GM12878 (cell line): ENCODE measurements around the gene SNRPD2. TPM values are rescaled to one million over a fixed set of nuclear protein-coding genes. Genes with fewer than 3 reads are reported as not detected.

Experiments
- ATAC-seq: fragments of 200-7000 bp; cut with Tn5 transposase; 3 replicates; pipeline ENCODE4 v1.9.1; 2020; ENCODE audit warnings: mild to moderate bottlenecking, moderate library complexity
- BruUV-seq: library from RNA; stranded (reverse); fragments of 400-500 nt; replicated peaks from 2 replicates; lab custom pipeline; 2021; lab: Mats Ljungman, UMichigan
- CTCF ChIA-PET: fragments of 300-600 bp; sonication (Branson Sonifier 250); formaldehyde crosslinking; extraction: SDS; loops from one replicate; lab custom pipeline; 2021; ENCODE audit warnings: inconsistent platforms; lab: Yijun Ruan, JAX
- POLR2A ChIA-PET: fragments of 350-600 bp; formaldehyde crosslinking; extraction: SDS; loops from one replicate; lab custom pipeline; 2021; ENCODE audit warnings: inconsistent platforms; lab: Charles Lee
- RAD21 ChIA-PET: fragments of 300-600 bp; sonication (Branson Sonifier 250); formaldehyde crosslinking; loops from one replicate; lab custom pipeline; 2023; ENCODE audit warnings: antibody characterized with exemption; ENCODE audit not compliant: unreplicated experiment; lab: Charles Lee
- SMC1A ChIA-PET: fragments of 300-600 bp; sonication (Branson Sonifier 250); formaldehyde crosslinking; loops from one replicate; lab custom pipeline; 2023; ENCODE audit not compliant: unreplicated experiment, uncharacterized antibody; lab: Charles Lee
- DNase-seq: peaks from one replicate; pipeline ENCODE4 v3.0.0-alpha.2; 2011; ENCODE audit warnings: low read depth, low spot score
- FAIRE-seq: peaks from 3 replicates; lab custom pipeline; 2011; peaks lifted over from hg19 to GRCh38; lab: Jason Lieb, UNC
- H2AFZ ChIP-seq: 2 replicates; pipeline ENCODE4 v1.6.0; 2011; ENCODE audit warnings: low read depth, low read length, control low read depth; ENCODE audit not compliant: control insufficient read depth
- H3K27ac ChIP-seq: 2 replicates; pipeline ENCODE4 v1.5.1; 2011; ENCODE audit warnings: control low read depth; ENCODE audit not compliant: control insufficient read depth, insufficient read depth
- H3K27me3 ChIP-seq, 2 experiments: replicated peaks in 1 of 2; 2 replicates each; pipeline versions ENCODE4 v1.6.0 to v1.6.1; 2011; ENCODE audit warnings: low read length in 1 of 2; ENCODE audit not compliant: control insufficient read depth in 2 of 2, insufficient read depth in 2 of 2
- H3K36me3 ChIP-seq, 2 experiments: 2 replicates each; pipeline ENCODE4 v1.5.1; 2011; ENCODE audit warnings: low read length in 1 of 2; ENCODE audit not compliant: control insufficient read depth in 2 of 2, insufficient read depth in 2 of 2
- H3K4me1 ChIP-seq: 2 replicates; pipeline ENCODE4 v1.6.1; 2011; ENCODE audit warnings: mild to moderate bottlenecking, low read length, moderate library complexity, mixed read lengths; ENCODE audit not compliant: control insufficient read depth, insufficient read depth
- H3K4me2 ChIP-seq: 2 replicates; pipeline ENCODE4 v1.6.0; 2011; ENCODE audit warnings: control low read depth; ENCODE audit not compliant: control insufficient read depth, insufficient read depth
- H3K4me3 ChIP-seq: fragments of 200-600 bp; sonication (generic); 2 replicates; pipeline ENCODE4 v1.5.1; 2016
- H3K79me2 ChIP-seq: 2 replicates; pipeline ENCODE4 v1.6.0; 2011; ENCODE audit warnings: low read length; ENCODE audit not compliant: control insufficient read depth, insufficient read depth
- H3K9ac ChIP-seq: 2 replicates; pipeline ENCODE4 v1.8.0; 2011; ENCODE audit warnings: low read length, control low read depth, mixed read lengths; ENCODE audit not compliant: control insufficient read depth, insufficient read depth
- H3K9me3 ChIP-seq: replicated peaks from 3 replicates; pipeline ENCODE4 v1.5.1; 2011; ENCODE audit warnings: mild to moderate bottlenecking, low read length; ENCODE audit not compliant: control insufficient read depth, insufficient read depth
- H4K20me1 ChIP-seq: 2 replicates; pipeline ENCODE4 v1.6.0; 2011; ENCODE audit not compliant: control insufficient read depth, insufficient read depth
- BACH1 ChIP-seq: fragments of 450-650 bp; IDR thresholded peaks from 2 replicates; pipeline ENCODE4 v1.6.1; 2017; ENCODE audit warnings: mild to moderate bottlenecking, borderline replicate concordance
- CBX3 ChIP-seq: fragments of 200-600 bp; sonication (generic); IDR thresholded peaks from 2 replicates; pipeline ENCODE4 v1.6.1; 2016; ENCODE audit warnings: low read depth, borderline replicate concordance
- CBX5 ChIP-seq: sonication (generic); IDR thresholded peaks from 2 replicates; pipeline ENCODE4 v1.6.1; 2016; ENCODE audit warnings: low read depth, moderate library complexity, mild to moderate bottlenecking, inconsistent platforms
- CREB1 ChIP-seq: IDR thresholded peaks from 2 replicates; pipeline ENCODE4 v1.6.1; 2012; ENCODE audit warnings: low read depth, mild to moderate bottlenecking, inconsistent platforms
- CTCF ChIP-seq, 3 experiments: IDR thresholded peaks in 2 of 3; conservative IDR thresholded peaks in 1 of 3; 2 replicates each; pipeline ENCODE4 v1.5.1; 2011; ENCODE audit warnings: low read depth in 3 of 3, low read length in 3 of 3, mild to moderate bottlenecking in 3 of 3, control low read depth in 2 of 3, moderate library complexity in 2 of 3, inconsistent platforms in 1 of 3, mixed read lengths in 1 of 3; ENCODE audit not compliant: control insufficient read depth in 2 of 3, insufficient read depth in 1 of 3; ENCODE audit errors: extremely low read depth in 1 of 3
- IKZF2 ChIP-seq, 2 experiments: fragments of 450-650 bp; IDR thresholded peaks; 2 replicates each; pipeline ENCODE4 v1.6.1; 2017; ENCODE audit warnings: mild to moderate bottlenecking in 2 of 2, moderate library complexity in 2 of 2
- PML ChIP-seq: IDR thresholded peaks from 2 replicates; pipeline ENCODE4 v1.6.1; 2012; ENCODE audit warnings: low read length, inconsistent platforms
- POLR2A ChIP-seq: IDR thresholded peaks from 2 replicates; pipeline ENCODE4 v1.6.1; 2011; ENCODE audit warnings: low read depth, mild to moderate bottlenecking, low read length
- RELA ChIP-seq: fragments of 450-650 bp; IDR thresholded peaks from 2 replicates; pipeline ENCODE4 v1.8.0; 2014; ENCODE audit warnings: borderline replicate concordance; ENCODE audit not compliant: partially characterized antibody
- SIN3A ChIP-seq: IDR thresholded peaks from 2 replicates; pipeline ENCODE4 v1.6.1; 2012; ENCODE audit warnings: low read depth, low read length, improper control_type of control experiment
- WGBS: methylation state at CpG from one replicate; pipeline ENCODE4 v1.1.6; 2016; ENCODE audit warnings: low lambda C conversion rate; ENCODE audit not compliant: insufficient replicate concordance, insufficient coverage; ENCODE audit errors: missing lambda C conversion rate; 5-methylcytosine and 5-hydroxymethylcytosine counted together
- in situ Hi-C: fragments of 300-500 bp; cut with MboI; formaldehyde crosslinking; loops from 9 replicates; pipeline ENCODE4 v1.14.3; 2018; ENCODE audit warnings: mixed read lengths
- intact Hi-C: fragments of 100-400 bp; cut with micrococcal nuclease; formaldehyde crosslinking; loops from one replicate; pipeline ENCODE4 v1.14.2; 2022; ENCODE audit not compliant: unreplicated experiment
- polyA plus RNA-seq, 11 experiments: library from polyadenylated mRNA; depleted of rRNA in 4 of 11; unstranded in 6 of 11; stranded (reverse) in 5 of 11; fragments of >200 nt; fragmentation: Nextera tagmentation in 4 of 11; fragmentation: Illumina TruSeq in 1 of 11; extraction: Ambion mirVana in 4 of 11; extraction: Trizol in 1 of 11; gene quantifications; 1 replicate in 1 of 11; 2 replicates in 10 of 11; pipeline versions ENCODE4 v1.2.1 to v1.2.3, GENCODE V29; 2011 to 2016; ENCODE audit warnings: inconsistent platforms in 2 of 11, missing spikeins in 2 of 11, low read depth in 1 of 11
- total RNA-seq, 4 experiments: library from RNA; depleted of rRNA in 3 of 4; stranded (reverse); fragments of >200 nt in 3 of 4; fragmentation: Illumina TruSeq in 1 of 4; extraction: Trizol in 1 of 4; gene quantifications; 2 replicates each; pipeline versions ENCODE4 v1.2.1 to v1.2.3, GENCODE V29; 2013 to 2021
- TF ChIP-seq, protein P1 (sequence below): fragments of 450-650 bp; IDR thresholded peaks from 2 replicates; pipeline ENCODE4 v1.6.1; 2017; ENCODE audit warnings: low read depth, mild to moderate bottlenecking, moderate library complexity
- TF ChIP-seq, protein P2 (sequence below): fragments of 450-650 bp; IDR thresholded peaks from 2 replicates; pipeline ENCODE4 v1.6.1; 2017; ENCODE audit warnings: mild to moderate bottlenecking, moderate library complexity

SNRPD2 gene
- total and polyA plus RNA-seq, 10 of the 15 experiments (the other 5 are each of a cell fraction or from before 2014, with no cell fraction given), result 526 to 3,621 (median 951) TPM

GRCh38 chr19:45693106-45693788 is 1.5 kb upstream of the SNRPD2 start:
- intact Hi-C loops, result loop anchor here (5.0 kb wide), 2 partner anchors 74 to 111 kb away; partner anchors contain the start of genes OPA3 and SIX5
- WGBS, result under 1% methylated on average over 22 of the region's 22 CpGs
- ATAC-seq (peak; percentile 43), FAIRE-seq (no peak), DNase-seq (no peak)
- peaks cover 10% of the 10 kb centered on the region for H3K4me1 ChIP-seq
- peaks cover 1 to 25% of the 10 kb centered on the region in 2 experiments for H3K36me3 ChIP-seq
- POLR2A ChIA-PET, result interaction anchor here (0.8 to 4.8 kb wide), 11 partner anchors 11 to 191 kb away, joined by 3 to 54 read pairs (median 6); partner anchors contain the start of genes FBXO46 and SIX5
- no peaks in the 10 kb centered on the region for H4K20me1 ChIP-seq
- SMC1A ChIA-PET, result interaction anchor here (0.7 to 4.5 kb wide), 18 partner anchors 10 to 129 kb away, joined by 3 to 31 read pairs (median 5); partner anchors contain the start of gene FBXO46
- peaks cover 31% of the 10 kb centered on the region for H3K79me2 ChIP-seq
- no peaks in the 10 kb centered on the region for H3K27me3 ChIP-seq
- H3K4me2 ChIP-seq, result peak overlapping the region; percentile 86
- TSS peak; percentile 74 for BruUV-seq
- peak overlapping the region; percentile 82 for H3K27ac ChIP-seq
- in situ Hi-C loops, result no loop called here
- RAD21 ChIA-PET, result interaction anchor here (0.7 to 3.2 kb wide), 18 partner anchors 9 to 254 kb away, joined by 3 to 41 read pairs (median 8); partner anchors contain the start of genes DMPK, GIPR and SIX5
- H3K4me3 ChIP-seq, result peak overlapping the region; percentile 76
- H2AFZ ChIP-seq, result peak overlapping the region; percentile 64
- no peaks in the 10 kb centered on the region for H3K9me3 ChIP-seq
- CTCF ChIA-PET, result interaction anchor here (0.6 to 4.6 kb wide), 35 partner anchors 10 to 276 kb away, joined by 3 to 73 read pairs (median 5); partner anchors contain the start of genes DMWD, EML2, FBXO46 and GIPR
- H3K9ac ChIP-seq, result peak overlapping the region; percentile 92
- TF ChIP-seq RELA (peak; percentile 34), CBX3 (no peak), POLR2A (no peak), IKZF2 (IDR thresholded peaks at IDR 0.05) (peak; percentile 72 to 77), CTCF (IDR thresholded peaks at IDR 0.05 in 2 of 3, conservative IDR thresholded peaks at IDR 0.05 in 1 of 3; ENCODE audit: control insufficient read depth in 2 of 3, extremely low read depth in 1 of 3, insufficient read depth in 1 of 3, low read depth in 3 of 3, low read length in 3 of 3) (peak; percentile 81 to 96 (median 96)), CREB1 (0 out of 2 replicates have a peak, but pooled peaks have one; percentile 34), BACH1 (0 out of 2 replicates have a peak, but pooled peaks have one; percentile 27), PML (no peak), CBX5 (no peak), SIN3A (0 out of 2 replicates have a peak, but pooled peaks have one; percentile 55)
- TF ChIP-seq, protein P1, sequence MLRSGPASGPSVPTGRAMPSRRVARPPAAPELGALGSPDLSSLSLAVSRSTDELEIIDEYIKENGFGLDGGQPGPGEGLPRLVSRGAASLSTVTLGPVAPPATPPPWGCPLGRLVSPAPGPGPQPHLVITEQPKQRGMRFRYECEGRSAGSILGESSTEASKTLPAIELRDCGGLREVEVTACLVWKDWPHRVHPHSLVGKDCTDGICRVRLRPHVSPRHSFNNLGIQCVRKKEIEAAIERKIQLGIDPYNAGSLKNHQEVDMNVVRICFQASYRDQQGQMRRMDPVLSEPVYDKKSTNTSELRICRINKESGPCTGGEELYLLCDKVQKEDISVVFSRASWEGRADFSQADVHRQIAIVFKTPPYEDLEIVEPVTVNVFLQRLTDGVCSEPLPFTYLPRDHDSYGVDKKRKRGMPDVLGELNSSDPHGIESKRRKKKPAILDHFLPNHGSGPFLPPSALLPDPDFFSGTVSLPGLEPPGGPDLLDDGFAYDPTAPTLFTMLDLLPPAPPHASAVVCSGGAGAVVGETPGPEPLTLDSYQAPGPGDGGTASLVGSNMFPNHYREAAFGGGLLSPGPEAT, result peak; percentile 47
- TF ChIP-seq, protein P2, sequence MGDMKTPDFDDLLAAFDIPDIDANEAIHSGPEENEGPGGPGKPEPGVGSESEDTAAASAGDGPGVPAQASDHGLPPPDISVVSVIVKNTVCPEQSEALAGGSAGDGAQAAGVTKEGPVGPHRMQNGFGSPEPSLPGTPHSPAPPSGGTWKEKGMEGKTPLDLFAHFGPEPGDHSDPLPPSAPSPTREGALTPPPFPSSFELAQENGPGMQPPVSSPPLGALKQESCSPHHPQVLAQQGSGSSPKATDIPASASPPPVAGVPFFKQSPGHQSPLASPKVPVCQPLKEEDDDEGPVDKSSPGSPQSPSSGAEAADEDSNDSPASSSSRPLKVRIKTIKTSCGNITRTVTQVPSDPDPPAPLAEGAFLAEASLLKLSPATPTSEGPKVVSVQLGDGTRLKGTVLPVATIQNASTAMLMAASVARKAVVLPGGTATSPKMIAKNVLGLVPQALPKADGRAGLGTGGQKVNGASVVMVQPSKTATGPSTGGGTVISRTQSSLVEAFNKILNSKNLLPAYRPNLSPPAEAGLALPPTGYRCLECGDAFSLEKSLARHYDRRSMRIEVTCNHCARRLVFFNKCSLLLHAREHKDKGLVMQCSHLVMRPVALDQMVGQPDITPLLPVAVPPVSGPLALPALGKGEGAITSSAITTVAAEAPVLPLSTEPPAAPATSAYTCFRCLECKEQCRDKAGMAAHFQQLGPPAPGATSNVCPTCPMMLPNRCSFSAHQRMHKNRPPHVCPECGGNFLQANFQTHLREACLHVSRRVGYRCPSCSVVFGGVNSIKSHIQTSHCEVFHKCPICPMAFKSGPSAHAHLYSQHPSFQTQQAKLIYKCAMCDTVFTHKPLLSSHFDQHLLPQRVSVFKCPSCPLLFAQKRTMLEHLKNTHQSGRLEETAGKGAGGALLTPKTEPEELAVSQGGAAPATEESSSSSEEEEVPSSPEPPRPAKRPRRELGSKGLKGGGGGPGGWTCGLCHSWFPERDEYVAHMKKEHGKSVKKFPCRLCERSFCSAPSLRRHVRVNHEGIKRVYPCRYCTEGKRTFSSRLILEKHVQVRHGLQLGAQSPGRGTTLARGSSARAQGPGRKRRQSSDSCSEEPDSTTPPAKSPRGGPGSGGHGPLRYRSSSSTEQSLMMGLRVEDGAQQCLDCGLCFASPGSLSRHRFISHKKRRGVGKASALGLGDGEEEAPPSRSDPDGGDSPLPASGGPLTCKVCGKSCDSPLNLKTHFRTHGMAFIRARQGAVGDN, result no peak
